ENCODE results near the gene HNF1B.
"Not testable (repeated sequence)": the region's sequence is repeated elsewhere in the genome, so short reads cannot be mapped to it uniquely, and the experiment has no call there.

Gene HNF1B

GRCh38 chr17:37744961-37745800 is at the start of gene HNF1B:
Gene HNF1B (minus strand): TSS chr17:37745059. CDS start chr17:37744884, 175 bp downstream.
- H3K27ac ChIP-seq (ENCODE audit: low read length), result no peak within 1 kb of the TSS

GRCh38 chr17:37792787-37793186 is 47.9 kb upstream of the HNF1B start:
- Histone ChIP-seq H3K4me3 (ENCODE audit: low read length in 2 of 2) (no peak overlapping the region), H3K4me1 (ENCODE audit: control insufficient read depth, insufficient read depth, low read length) (no peaks in the 10 kb centered on the region), H3K36me3 (ENCODE audit: control insufficient read depth in 2 of 2, insufficient read depth in 2 of 2, low read length in 2 of 2) (no peaks in the 10 kb centered on the region), H3K27ac (ENCODE audit: low read length) (no peak overlapping the region), H3K27me3 (ENCODE audit: control insufficient read depth in 1 of 2, insufficient read depth in 2 of 2, low read length in 2 of 2) (peaks cover 12 to 17% of the 10 kb centered on the region in 2 donors), H3K9me3 (ENCODE audit: control insufficient read depth in 2 of 2, low read length in 2 of 2) (no peaks in the 10 kb centered on the region), H3K9ac (ENCODE audit: low read length in 2 of 2) (no peak overlapping the region)

More at GRCh38 chr17:37744961-37745800, at the start of gene HNF1B:
- Histone ChIP-seq H3K36me3 (ENCODE audit: control insufficient read depth in 2 of 2, insufficient read depth in 2 of 2, low read length in 2 of 2) (no peaks in the 10 kb centered on the region), H3K4me1 (ENCODE audit: control insufficient read depth, insufficient read depth, low read length) (peaks cover 25% of the 10 kb centered on the region), H3K9ac (ENCODE audit: low read length in 2 of 2) (no peak within 1 kb of the TSS), H3K27me3 (ENCODE audit: control insufficient read depth in 1 of 2, insufficient read depth in 2 of 2, low read length in 2 of 2) (peaks cover 57 to 69% of the 10 kb centered on the region in 2 donors), H3K4me3 (ENCODE audit: low read length in 2 of 2) (no peak within 1 kb of the TSS), H3K9me3 (ENCODE audit: control insufficient read depth in 2 of 2, low read length in 2 of 2) (no peaks in the 10 kb centered on the region)

GRCh38 chr17:37791447-37792399 is 46.9 kb upstream of the HNF1B start:
- no peaks in the 10 kb centered on the region for H3K4me1 ChIP-seq (ENCODE audit: control insufficient read depth, insufficient read depth, low read length)
- no peak overlapping the region for H3K27ac ChIP-seq (ENCODE audit: low read length)
- H3K27me3 ChIP-seq (ENCODE audit: control insufficient read depth in 1 of 2, insufficient read depth in 2 of 2, low read length in 2 of 2), result peaks cover 12 to 17% of the 10 kb centered on the region in 2 donors
- no peaks in the 10 kb centered on the region for H3K9me3 ChIP-seq (ENCODE audit: control insufficient read depth in 2 of 2, low read length in 2 of 2)
- no peak overlapping the region for H3K4me3 ChIP-seq (ENCODE audit: low read length in 2 of 2)
- H3K9ac ChIP-seq (ENCODE audit: low read length in 2 of 2), result no peak overlapping the region
- no peaks in the 10 kb centered on the region for H3K36me3 ChIP-seq (ENCODE audit: control insufficient read depth in 2 of 2, insufficient read depth in 2 of 2, low read length in 2 of 2)

- Histone ChIP-seq H3K27ac (ENCODE audit: low read length) (no peak overlapping the region), H3K4me3 (ENCODE audit: low read length in 2 of 2) (no peak overlapping the region), H3K27me3 (ENCODE audit: control insufficient read depth in 1 of 2, insufficient read depth in 2 of 2, low read length in 2 of 2) (peaks cover 12 to 17% of the 10 kb centered on the region in 2 donors), H3K9me3 (ENCODE audit: control insufficient read depth in 2 of 2, low read length in 2 of 2) (no peaks in the 10 kb centered on the region), H3K9ac (ENCODE audit: low read length in 2 of 2) (no peak overlapping the region), H3K36me3 (ENCODE audit: control insufficient read depth in 2 of 2, insufficient read depth in 2 of 2, low read length in 2 of 2) (no peaks in the 10 kb centered on the region), H3K4me1 (ENCODE audit: control insufficient read depth, insufficient read depth, low read length) (no peaks in the 10 kb centered on the region)
These were observed 45.1 kb upstream of the HNF1B start for GRCh38 chr17:37789771-37790541.

- Histone ChIP-seq H3K4me1 (ENCODE audit: control insufficient read depth, insufficient read depth, low read length) (no peaks in the 10 kb centered on the region), H3K27me3 (ENCODE audit: control insufficient read depth in 1 of 2, insufficient read depth in 2 of 2, low read length in 2 of 2) (peaks cover 12 to 17% of the 10 kb centered on the region in 2 donors), H3K9me3 (ENCODE audit: control insufficient read depth in 2 of 2, low read length in 2 of 2) (no peaks in the 10 kb centered on the region), H3K36me3 (ENCODE audit: control insufficient read depth in 2 of 2, insufficient read depth in 2 of 2, low read length in 2 of 2) (no peaks in the 10 kb centered on the region), H3K9ac (ENCODE audit: low read length in 2 of 2) (no peak overlapping the region), H3K4me3 (ENCODE audit: low read length in 2 of 2) (no peak overlapping the region), H3K27ac (ENCODE audit: low read length) (no peak overlapping the region)
These were observed 44.2 kb upstream of the HNF1B start for GRCh38 chr17:37789021-37789565.

- H3K9me3 ChIP-seq (ENCODE audit: control insufficient read depth in 2 of 2, low read length in 2 of 2), result no peaks in the 10 kb centered on the region
- no peak overlapping the region for H3K27ac ChIP-seq (ENCODE audit: low read length)
- no peaks in the 10 kb centered on the region for H3K4me1 ChIP-seq (ENCODE audit: control insufficient read depth, insufficient read depth, low read length)
- no peaks in the 10 kb centered on the region for H3K36me3 ChIP-seq (ENCODE audit: control insufficient read depth in 2 of 2, insufficient read depth in 2 of 2, low read length in 2 of 2)
- no peak overlapping the region for H3K4me3 ChIP-seq (ENCODE audit: low read length in 2 of 2)
- H3K27me3 ChIP-seq (ENCODE audit: control insufficient read depth in 1 of 2, insufficient read depth in 2 of 2, low read length in 2 of 2), result peaks cover 12 to 17% of the 10 kb centered on the region in 2 donors
- no peak overlapping the region for H3K9ac ChIP-seq (ENCODE audit: low read length in 2 of 2)
These were observed 43.7 kb upstream of the HNF1B start for GRCh38 chr17:37788526-37788925.

GRCh38 chr17:37787055-37787757 is 42.3 kb upstream of the HNF1B start:
- H3K27ac ChIP-seq (ENCODE audit: low read length), result no peak overlapping the region
- H3K9me3 ChIP-seq (ENCODE audit: control insufficient read depth in 2 of 2, low read length in 2 of 2), result no peaks in the 10 kb centered on the region
- no peaks in the 10 kb centered on the region for H3K4me1 ChIP-seq (ENCODE audit: control insufficient read depth, insufficient read depth, low read length)
- H3K4me3 ChIP-seq (ENCODE audit: low read length in 2 of 2), result no peak overlapping the region
- no peaks in the 10 kb centered on the region for H3K36me3 ChIP-seq (ENCODE audit: control insufficient read depth in 2 of 2, insufficient read depth in 2 of 2, low read length in 2 of 2)
- H3K9ac ChIP-seq (ENCODE audit: low read length in 2 of 2), result no peak overlapping the region
- H3K27me3 ChIP-seq (ENCODE audit: control insufficient read depth in 1 of 2, insufficient read depth in 2 of 2, low read length in 2 of 2), result peaks cover 11 to 17% of the 10 kb centered on the region in 2 donors

- Histone ChIP-seq H3K9me3 (ENCODE audit: control insufficient read depth in 2 of 2, low read length in 2 of 2) (no peaks in the 10 kb centered on the region), H3K4me1 (ENCODE audit: control insufficient read depth, insufficient read depth, low read length) (no peaks in the 10 kb centered on the region), H3K4me3 (ENCODE audit: low read length in 2 of 2) (no peak overlapping the region), H3K27me3 (ENCODE audit: control insufficient read depth in 1 of 2, insufficient read depth in 2 of 2, low read length in 2 of 2) (peaks cover 10 to 11% of the 10 kb centered on the region in 2 donors), H3K36me3 (ENCODE audit: control insufficient read depth in 2 of 2, insufficient read depth in 2 of 2, low read length in 2 of 2) (no peaks in the 10 kb centered on the region), H3K27ac (ENCODE audit: low read length) (no peak overlapping the region), H3K9ac (ENCODE audit: low read length in 2 of 2) (no peak overlapping the region)
These were observed 41.6 kb upstream of the HNF1B start for GRCh38 chr17:37786481-37786880.

GRCh38 chr17:37782460-37782859 is 37.6 kb upstream of the HNF1B start:
- not testable (repeated sequence) for H3K36me3 ChIP-seq (ENCODE audit: control insufficient read depth in 2 of 2, insufficient read depth in 2 of 2, low read length in 2 of 2); H3K9ac ChIP-seq (ENCODE audit: low read length in 2 of 2); H3K4me1 ChIP-seq (ENCODE audit: control insufficient read depth, insufficient read depth, low read length)

More at GRCh38 chr17:37782460-37782859, 37.6 kb upstream of the HNF1B start:
- not testable (repeated sequence) for H3K4me3 ChIP-seq (ENCODE audit: low read length in 2 of 2); H3K27ac ChIP-seq (ENCODE audit: low read length); H3K9me3 ChIP-seq (ENCODE audit: control insufficient read depth in 2 of 2, low read length in 2 of 2); H3K27me3 ChIP-seq (ENCODE audit: control insufficient read depth in 1 of 2, insufficient read depth in 2 of 2, low read length in 2 of 2)

All from stomach smooth muscle (tissue), 2 donors.